Activated CD8-positive, alpha-beta memory T cell treated with anti-CD3 and anti-CD28 coated beads, Interleukin-2, amount 50 U/mL, for 1 hour (primary cell): ENCODE measurements around the gene APOA4.
A peak's percentile ranks its signal among the peaks of the same experiment; 100 is the strongest.
"Not testable (repeated sequence)": the region's sequence is repeated elsewhere in the genome, so short reads cannot be mapped to it uniquely, and the experiment has no call there.

Experiments used
- DNase-seq: peaks from one replicate; pipeline ENCODE4 v3.0.0-alpha.2; 2020; ENCODE audit errors: extremely low read depth

Gene APOA4

GRCh38 chr11:116801662-116802061, 21.4 kb downstream of the APOA4 start:
- not testable (repeated sequence) for DNase-seq

DNA sequence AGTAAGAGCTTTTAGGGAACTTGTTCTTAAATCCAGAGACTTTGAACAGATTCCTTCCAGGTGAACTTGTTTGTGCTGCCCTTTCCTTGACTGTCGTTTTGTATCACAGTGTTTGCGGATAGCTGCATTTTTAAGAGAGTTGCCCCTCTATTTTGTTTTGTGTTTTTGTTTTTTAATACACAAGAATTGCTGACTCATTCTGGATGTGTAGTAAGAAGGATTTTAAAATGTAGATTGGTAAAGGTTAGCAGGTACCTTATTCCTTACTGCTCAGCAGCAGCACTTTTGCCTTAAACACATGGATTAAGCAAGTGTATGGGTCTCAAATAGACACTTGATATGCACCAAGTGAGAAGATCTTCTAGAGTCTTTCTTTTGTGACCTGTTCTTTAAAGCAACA, 22.5 kb downstream of the APOA4 start:
- no peak for DNase-seq

GRCh38 chr11:116798368-116798767, 24.7 kb downstream of the APOA4 start:
- no peak for DNase-seq

GRCh38 chr11:116797816-116798215, 25.3 kb downstream of the APOA4 start:
- DNase-seq = no peak

GRCh38 chr11:116796548-116796947, 26.6 kb downstream of the APOA4 start:
- no peak for DNase-seq

DNA sequence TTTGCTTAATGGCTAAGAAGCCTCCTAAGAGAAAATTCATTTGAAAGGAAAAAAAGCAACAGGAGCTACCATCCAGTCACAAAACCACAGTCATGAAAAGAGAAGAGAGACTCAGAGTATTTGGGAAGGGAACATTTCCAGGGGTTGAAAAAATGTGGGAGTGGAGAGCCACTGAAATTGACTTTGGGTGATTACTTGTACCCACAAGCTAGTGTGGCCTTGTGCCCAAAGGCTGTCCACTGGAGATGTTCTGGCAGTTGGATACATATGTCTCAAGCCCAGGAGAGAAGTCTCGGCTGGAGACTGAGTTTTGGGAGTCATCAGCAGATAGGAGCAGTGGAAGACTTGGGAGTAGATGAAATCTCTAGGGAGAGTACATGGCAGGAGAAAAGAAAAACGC, 28.3 kb downstream of the APOA4 start:
- DNase-seq = no peak

GRCh38 chr11:116793772-116794097, 29.4 kb downstream of the APOA4 start:
- no peak for DNase-seq

- DNase-seq = no peak
Observed at GRCh38 chr11:116792869-116793771, 30.0 kb downstream of the APOA4 start.

- DNase-seq = no peak
Observed at GRCh38 chr11:116792144-116792868, 30.8 kb downstream of the APOA4 start.

GRCh38 chr11:116791813-116792143, 31.3 kb downstream of the APOA4 start, which contains the start of gene APOA5:
APOA5 (minus strand) TSS chr11:116791879; CDS start chr11:116791860, 19 bp downstream.
- DNase-seq = no peak

GRCh38 chr11:116791002-116791812, 31.9 kb downstream of the APOA4 start:
- peak; percentile 35 for DNase-seq

DNA sequence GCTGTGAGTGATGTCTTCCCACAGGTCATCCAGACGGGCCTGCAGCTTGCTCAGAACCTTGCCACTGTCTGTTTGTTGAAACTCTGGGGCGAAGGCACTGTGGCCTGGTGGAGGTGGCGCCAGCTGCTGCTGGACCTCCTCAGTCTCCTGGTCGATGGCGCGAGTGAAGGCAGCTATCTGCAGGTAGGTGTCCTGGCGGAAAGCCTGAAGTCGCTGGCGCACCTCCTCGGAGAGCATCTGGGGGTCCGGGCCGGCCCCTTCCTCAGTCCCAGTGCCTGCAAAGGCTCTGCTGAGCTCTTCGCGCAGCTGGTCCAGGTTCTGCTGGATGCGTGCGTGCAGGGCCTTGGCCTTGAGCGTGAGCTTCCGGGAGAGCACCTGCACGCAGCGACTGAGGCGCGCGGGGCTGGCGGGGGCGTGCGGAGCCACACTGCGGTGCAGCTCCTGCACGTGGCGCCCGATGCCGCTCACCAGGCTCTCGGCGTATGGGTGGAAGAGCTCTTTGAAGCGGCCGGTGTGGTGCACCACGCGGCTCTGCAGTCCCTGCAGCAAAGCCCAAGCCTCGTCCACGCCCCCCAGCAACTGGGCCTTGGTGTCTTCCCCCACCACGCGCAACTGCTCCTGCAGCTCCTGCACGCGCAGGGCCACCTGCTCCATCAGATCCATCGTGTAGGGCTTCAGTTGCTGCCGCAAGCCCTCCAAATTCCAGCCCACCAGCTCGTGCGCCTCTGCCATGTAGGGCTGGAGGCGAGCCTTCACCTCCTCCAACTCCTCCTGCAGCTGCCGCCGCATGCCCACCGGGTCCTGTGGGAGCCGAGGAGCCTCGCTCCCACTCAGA, 32.7 kb downstream of the APOA4 start:
- DNase-seq = no peak

DNA sequence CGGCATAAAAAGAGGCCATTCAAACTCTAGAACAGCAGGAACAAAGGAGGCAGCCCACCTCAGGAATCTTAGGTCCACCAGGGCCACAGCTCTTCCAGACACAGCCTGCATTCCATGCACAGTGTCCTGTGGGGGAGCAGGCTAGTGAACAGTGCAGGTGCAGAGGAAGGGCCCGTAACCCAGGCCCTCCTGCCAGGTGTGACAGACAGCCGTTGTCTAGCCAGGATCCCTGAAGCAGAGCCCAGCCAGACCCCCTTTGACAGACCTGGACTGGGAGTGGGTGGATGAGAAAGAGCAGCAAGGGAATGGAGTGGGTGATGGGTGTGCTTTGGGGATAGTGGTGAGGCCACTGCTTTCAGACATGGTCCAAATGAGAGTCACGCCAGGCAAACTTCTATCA, 34.1 kb downstream of the APOA4 start:
- no peak for DNase-seq

- no peak for DNase-seq
Observed at GRCh38 chr11:116788534-116788933, 34.6 kb downstream of the APOA4 start.

DNA sequence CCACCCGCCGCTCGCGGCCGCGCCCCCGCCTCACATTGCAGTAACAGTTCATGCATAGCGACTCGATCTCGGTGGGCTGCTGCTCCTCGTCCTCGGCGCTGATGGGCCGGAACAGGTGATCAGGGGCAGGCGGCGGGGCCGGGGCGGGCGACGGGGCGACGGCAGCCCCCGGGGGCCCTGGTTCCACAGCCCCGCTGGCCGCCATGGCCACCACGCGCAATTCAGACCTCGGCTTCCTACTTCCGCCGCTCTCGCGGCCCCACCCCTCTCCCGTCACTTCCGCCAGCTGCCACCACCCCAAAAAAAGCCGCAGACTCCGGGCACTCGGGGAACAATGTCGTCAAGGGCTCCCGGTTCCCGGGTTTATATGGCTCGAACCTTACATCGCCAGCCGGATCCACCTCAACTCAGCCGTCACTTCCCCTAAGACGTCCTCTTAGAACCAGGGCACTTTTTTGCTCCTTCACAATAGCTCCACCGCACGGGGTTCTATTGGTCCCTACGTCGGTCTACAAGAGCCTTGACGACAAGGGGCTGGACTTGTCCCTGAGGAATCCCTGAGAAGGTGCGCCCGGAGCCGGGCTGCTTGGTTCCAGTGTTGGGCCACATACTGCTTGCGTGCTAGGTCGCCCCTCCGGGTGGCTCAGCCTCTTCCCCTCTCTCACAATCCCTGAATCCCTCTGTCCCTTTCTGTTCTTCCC, 35.2 kb downstream of the APOA4 start, which contains the start of gene ZPR1:
TSS of gene ZPR1 (minus strand) at position 238 of the 701 bp plus-strand sequence. CDS start at position 205, 33 bp downstream.
- peak; percentile 65 for DNase-seq

GRCh38 chr11:116787436-116787785, 35.7 kb downstream of the APOA4 start:
- no peak for DNase-seq

GRCh38 chr11:116786966-116787365, 36.1 kb downstream of the APOA4 start:
- DNase-seq = no peak

GRCh38 chr11:116786326-116786725, 36.8 kb downstream of the APOA4 start:
- DNase-seq = no peak

DNA sequence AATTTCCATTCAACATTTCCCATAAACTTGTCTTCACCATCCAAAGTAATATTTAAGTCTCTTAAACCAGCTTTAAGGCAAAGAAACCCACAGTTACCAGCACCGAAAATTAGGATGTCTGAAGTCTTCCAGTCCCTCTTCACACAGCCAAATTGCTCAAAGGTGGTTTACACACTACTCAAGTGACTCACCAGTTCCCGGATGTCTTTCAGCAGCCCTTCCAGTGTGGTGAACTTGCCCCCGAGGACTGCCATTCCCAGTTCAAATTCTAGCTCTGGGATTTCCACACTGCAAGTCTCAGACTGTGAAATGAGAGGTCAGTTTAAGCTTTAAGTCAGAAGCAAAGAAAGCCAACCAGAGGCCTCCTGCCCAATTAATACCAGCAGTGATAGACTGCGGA, 40.4 kb downstream of the APOA4 start:
- no peak for DNase-seq

GRCh38 chr11:116778556-116778955, 44.5 kb downstream of the APOA4 start:
- no peak for DNase-seq

DNA sequence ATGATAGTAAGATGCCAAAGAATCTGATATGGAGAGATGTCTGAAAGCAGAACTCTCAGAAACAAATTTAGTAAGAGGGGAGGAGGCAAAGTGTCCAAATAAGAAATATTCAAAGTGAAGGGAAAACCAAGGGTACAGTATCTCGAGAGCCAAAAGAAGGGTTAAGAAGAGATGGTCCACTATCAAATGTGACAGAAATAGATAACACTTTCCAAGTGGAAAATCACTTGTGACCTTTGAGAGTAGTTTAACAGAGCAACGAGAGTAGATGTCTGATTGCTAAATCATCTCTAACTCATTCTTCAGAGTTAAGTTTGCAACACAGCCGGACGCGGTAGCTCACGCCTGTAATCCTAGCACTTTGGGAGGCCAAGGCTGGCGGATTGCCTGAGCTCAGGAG, 46.0 kb downstream of the APOA4 start:
- no peak for DNase-seq
